H1 (cell line): ENCODE data around the gene LAD1. TPM values are rescaled to one million over a fixed set of nuclear protein-coding genes. Genes with fewer than 3 reads are reported as not detected.

Source experiments
- CTCF ChIA-PET: fragments of 300-600 bp; sonication (Branson Sonifier 250); formaldehyde crosslinking; loops from one replicate; lab custom pipeline; 2021; ENCODE audit not compliant: partially characterized antibody; lab: Charles Lee
- POLR2A ChIA-PET: fragments of 300-600 bp; sonication (Branson Sonifier 250); formaldehyde crosslinking; loops from one replicate; lab custom pipeline; 2021; ENCODE audit warnings: inconsistent platforms; ENCODE audit not compliant: partially characterized antibody; lab: Charles Lee
- DNase-seq, 2 experiments: peaks; one replicate each; pipeline versions ENCODE4 v3.0.0 to v3.0.0-alpha.2; 2010 to 2022; ENCODE audit warnings: low spot score in 2 of 2, low read depth in 1 of 2, mixed read lengths in 1 of 2
- FAIRE-seq: peaks from 2 replicates; lab custom pipeline; 2011; peaks lifted over from hg19 to GRCh38; lab: Jason Lieb, UNC
- H2AFZ ChIP-seq: 2 replicates; pipeline ENCODE4 v1.8.1; 2012; ENCODE audit warnings: low read length, inconsistent platforms
- H2AK5ac ChIP-seq: 2 replicates; pipeline ENCODE4 v1.6.1; 2013; ENCODE audit warnings: low read depth, low read length
- H2BK120ac ChIP-seq: replicated peaks from 2 replicates; pipeline ENCODE3; 2013; ENCODE audit warnings: low read depth, low read length, inconsistent platforms
- H2BK12ac ChIP-seq: 2 replicates; pipeline ENCODE4 v1.6.1; 2013; ENCODE audit warnings: low read depth, low read length
- H2BK15ac ChIP-seq: 2 replicates; pipeline ENCODE4 v1.6.1; 2013; ENCODE audit warnings: low read length
- H2BK20ac ChIP-seq: 2 replicates; pipeline ENCODE4 v1.6.1; 2013; ENCODE audit warnings: low read length
- H2BK5ac ChIP-seq: 2 replicates; pipeline ENCODE4 v1.6.1; 2013; ENCODE audit warnings: low read depth, low read length
- H3K14ac ChIP-seq: 2 replicates; pipeline ENCODE4 v1.6.1; 2013; ENCODE audit warnings: inconsistent platforms; ENCODE audit not compliant: insufficient read length
- H3K18ac ChIP-seq: 2 replicates; pipeline ENCODE4 v1.6.1; 2013; ENCODE audit warnings: low read length; ENCODE audit errors: extremely low read depth
- H3K23ac ChIP-seq: 2 replicates; pipeline ENCODE4 v1.6.1; 2013; ENCODE audit warnings: inconsistent platforms; ENCODE audit not compliant: insufficient read length
- H3K23me2 ChIP-seq: 2 replicates; pipeline ENCODE4 v1.6.1; 2013; ENCODE audit warnings: low read depth, low read length
- H3K27ac ChIP-seq: 2 replicates; pipeline ENCODE4 v1.6.1; 2011; ENCODE audit warnings: low read depth, low read length, inconsistent platforms
- H3K27me3 ChIP-seq, 4 experiments: replicated peaks in 1 of 4; 1 replicate in 1 of 4; 2 replicates in 3 of 4; pipeline versions ENCODE4 v1.6.1 to v1.8.1; 2011 to 2013; ENCODE audit warnings: low read length in 3 of 4, mild to moderate bottlenecking in 3 of 4, inconsistent platforms in 2 of 4, mixed read lengths in 2 of 4, moderate library complexity in 1 of 4; ENCODE audit not compliant: control insufficient read depth in 3 of 4, insufficient read depth in 3 of 4; ENCODE audit errors: extremely low read depth in 1 of 4
- H3K36me3 ChIP-seq, 4 experiments: 2 replicates each; pipeline versions ENCODE4 v1.6.1 to v1.8.1; 2011 to 2013; ENCODE audit warnings: mild to moderate bottlenecking in 4 of 4, low read length in 3 of 4, moderate library complexity in 2 of 4, control low read depth in 1 of 4, inconsistent platforms in 1 of 4; ENCODE audit not compliant: insufficient read depth in 4 of 4, control insufficient read depth in 2 of 4
- H3K4ac ChIP-seq: replicated peaks from 2 replicates; pipeline ENCODE3; 2013; ENCODE audit warnings: low read length, low read depth, mixed read lengths, inconsistent platforms; ENCODE audit not compliant: insufficient read length
- H3K4me1 ChIP-seq, 4 experiments: replicated peaks in 1 of 4; 1 replicate in 1 of 4; 2 replicates in 3 of 4; pipeline versions ENCODE4 v1.6.1 to v1.8.1; 2011 to 2013; ENCODE audit warnings: low read length in 3 of 4, inconsistent platforms in 2 of 4, mixed read lengths in 1 of 4; ENCODE audit not compliant: insufficient read depth in 4 of 4, control insufficient read depth in 3 of 4
- H3K4me2 ChIP-seq, 2 experiments: 2 replicates each; pipeline versions ENCODE4 v1.6.1 to v1.8.1; 2011 to 2013; ENCODE audit warnings: low read depth in 2 of 2, low read length in 2 of 2, control low read depth in 1 of 2, inconsistent platforms in 1 of 2, mild to moderate bottlenecking in 1 of 2; ENCODE audit not compliant: insufficient read depth in 1 of 2
- H3K4me3 ChIP-seq, 4 experiments: fragments of 200-600, 300-600 bp in 1 of 4; sonication (generic), shearing (Covaris generic), sonication (Bioruptor Twin) in 1 of 4; 2 replicates each; pipeline versions ENCODE4 v1.5.1 to v1.8.1; 2011 to 2016; ENCODE audit warnings: low read length in 4 of 4, low read depth in 3 of 4, control low read depth in 2 of 4, inconsistent platforms in 2 of 4, mild to moderate bottlenecking in 2 of 4, mixed read lengths in 1 of 4, moderate library complexity in 1 of 4; ENCODE audit not compliant: insufficient read depth in 2 of 4; ENCODE audit errors: extremely low read depth in 1 of 4
- H3K56ac ChIP-seq: replicated peaks from 2 replicates; pipeline ENCODE3; 2013; ENCODE audit warnings: low read depth, mild to moderate bottlenecking, mixed read lengths, low read length, inconsistent platforms; ENCODE audit not compliant: insufficient read length
- H3K79me1 ChIP-seq: 2 replicates; pipeline ENCODE4 v1.6.1; 2013; ENCODE audit warnings: low read depth, low read length, control low read depth
- H3K79me2 ChIP-seq, 2 experiments: 2 replicates each; pipeline versions ENCODE4 v1.6.1 to v1.8.1; 2012 to 2013; ENCODE audit warnings: low read length in 2 of 2, mild to moderate bottlenecking in 2 of 2, inconsistent platforms in 1 of 2; ENCODE audit not compliant: insufficient read depth in 2 of 2, control insufficient read depth in 1 of 2
- H3K9ac ChIP-seq, 4 experiments: replicated peaks in 1 of 4; 1 replicate in 1 of 4; 2 replicates in 3 of 4; pipeline versions ENCODE4 v1.6.1 to v1.8.1; 2011 to 2013; ENCODE audit warnings: low read depth in 3 of 4, low read length in 3 of 4, control low read depth in 2 of 4, mild to moderate bottlenecking in 2 of 4, moderate library complexity in 2 of 4, inconsistent platforms in 1 of 4; ENCODE audit errors: extremely low read depth in 1 of 4
- H3K9me3 ChIP-seq, 2 experiments: 2 replicates each; pipeline versions ENCODE4 v1.6.1 to v1.8.1; 2012 to 2013; ENCODE audit warnings: mild to moderate bottlenecking in 2 of 2, moderate library complexity in 2 of 2, control low read depth in 1 of 2, inconsistent platforms in 1 of 2, low read depth in 1 of 2, low read length in 1 of 2, mixed read lengths in 1 of 2; ENCODE audit not compliant: insufficient read depth in 2 of 2
- H4K20me1 ChIP-seq, 2 experiments: replicated peaks in 1 of 2; 2 replicates each; pipeline versions ENCODE3 to v1.8.1; 2011 to 2013; ENCODE audit warnings: inconsistent platforms in 2 of 2, low read length in 2 of 2, mild to moderate bottlenecking in 1 of 2; ENCODE audit not compliant: insufficient read depth in 2 of 2, control insufficient read depth in 1 of 2
- H4K5ac ChIP-seq: 2 replicates; pipeline ENCODE4 v1.6.1; 2013; ENCODE audit warnings: low read length, low read depth, mixed read lengths, inconsistent platforms; ENCODE audit not compliant: insufficient read length
- H4K8ac ChIP-seq: 2 replicates; pipeline ENCODE4 v1.8.0; 2013; ENCODE audit warnings: mild to moderate bottlenecking, moderate library complexity, low read length, inconsistent platforms; ENCODE audit not compliant: insufficient read depth; ENCODE audit errors: extremely low read depth
- H4K91ac ChIP-seq: replicated peaks from 2 replicates; pipeline ENCODE3; 2013; ENCODE audit warnings: low read length, mixed read lengths, inconsistent platforms; ENCODE audit not compliant: insufficient read length
- BCL11A ChIP-seq, 2 experiments: IDR thresholded peaks; one replicate each; pipeline ENCODE4 v1.6.1; 2011; ENCODE audit warnings: low read depth in 2 of 2, low read length in 2 of 2, mild to moderate bottlenecking in 2 of 2
- BRCA1 ChIP-seq: IDR thresholded peaks from 2 replicates; pipeline ENCODE4 v1.6.1; 2012; ENCODE audit warnings: low read depth, low read length, improper control_type of control experiment
- CTBP2 ChIP-seq: IDR thresholded peaks from 2 replicates; pipeline ENCODE4 v1.7.0; 2011; ENCODE audit warnings: borderline replicate concordance, mild to moderate bottlenecking, moderate library complexity, mixed read lengths, low read length; ENCODE audit not compliant: insufficient read depth, insufficient read length
- CTCF ChIP-seq, 3 experiments: IDR thresholded peaks; 1 replicate in 2 of 3; 2 replicates in 1 of 3; pipeline versions ENCODE4 v1.5.1 to v1.6.1; 2011; ENCODE audit warnings: low read length in 3 of 3, mild to moderate bottlenecking in 3 of 3, inconsistent platforms in 2 of 3, low read depth in 1 of 3, moderate library complexity in 1 of 3; ENCODE audit not compliant: insufficient read depth in 1 of 3; ENCODE audit errors: control extremely low read depth in 1 of 3
- GTF2F1 ChIP-seq: IDR thresholded peaks from 2 replicates; pipeline ENCODE4 v1.6.1; 2012; ENCODE audit warnings: low read depth, low read length, improper control_type of control experiment, borderline replicate concordance
- JUND ChIP-seq: IDR thresholded peaks from 2 replicates; pipeline ENCODE4 v1.6.1; 2011; ENCODE audit warnings: mild to moderate bottlenecking, improper control_type of control experiment, low read length
- NANOG ChIP-seq: IDR thresholded peaks from 2 replicates; pipeline ENCODE4 v1.6.1; 2011; ENCODE audit warnings: low read length, low read depth, mild to moderate bottlenecking, inconsistent platforms; ENCODE audit not compliant: insufficient read depth, poor library complexity, severe bottlenecking
- SIN3A ChIP-seq, 2 experiments: IDR thresholded peaks in 1 of 2; conservative IDR thresholded peaks in 1 of 2; 2 replicates each; pipeline ENCODE4 v1.6.1; 2011 to 2012; ENCODE audit warnings: low read length in 2 of 2, improper control_type of control experiment in 1 of 2, low read depth in 1 of 2, mild to moderate bottlenecking in 1 of 2
- USF2 ChIP-seq: IDR thresholded peaks from 2 replicates; pipeline ENCODE4 v1.6.1; 2011; ENCODE audit warnings: low read length, improper control_type of control experiment
- WGBS, 2 experiments: shearing (Covaris generic) in 1 of 2; methylation state at CpG; one replicate each; pipeline versions ENCODE4 v1.1.6 to v1.1.7; 2013 to 2015; ENCODE audit warnings: low lambda C conversion rate in 2 of 2, mixed read lengths in 2 of 2, inconsistent platforms in 1 of 2, low coverage in 1 of 2, missing lambda C conversion rate in 1 of 2; ENCODE audit not compliant: insufficient replicate concordance in 2 of 2, insufficient coverage in 1 of 2, insufficient read length in 1 of 2; ENCODE audit errors: extremely low coverage in 1 of 2, missing lambda C conversion rate in 1 of 2; 5-methylcytosine and 5-hydroxymethylcytosine counted together
- polyA plus RNA-seq, 7 experiments: library from polyadenylated mRNA; depleted of rRNA in 3 of 7; stranded (reverse) in 5 of 7; unstranded in 2 of 7; fragments of >200 nt in 5 of 7; fragments of 200-250 nt in 2 of 7; gene quantifications; 1 replicate in 5 of 7; 2 replicates in 1 of 7; 4 replicates in 1 of 7; pipeline versions ENCODE4 v1.2.1 to v1.2.3, GENCODE V29; 2011 to 2013; ENCODE audit warnings: missing spikeins in 2 of 7, mixed read lengths in 2 of 7
- total RNA-seq: library from RNA; stranded (reverse); fragmentation: NEBNext Ultra II Directional; extraction: Animal tissue kit (Norgen Biotek cat#: 25700); gene quantifications from 2 replicates; pipeline ENCODE4 v1.2.1, GENCODE V29; 2021

LAD1 gene
- total and polyA plus RNA-seq, 2 of the 8 experiments (the other 6 are each of a cell fraction or from before 2014, with no cell fraction given), result 9.3 to 32.8 TPM

GRCh38 chr1:201445310-201445709, 46.2 kb upstream of the LAD1 start:
- no peaks in the 10 kb centered on the region for H3K79me2 ChIP-seq
- peaks cover 4 to 15% (median 12%) of the 10 kb centered on the region in 4 experiments for H3K4me1 ChIP-seq
- POLR2A ChIA-PET, result no interaction called here
- H2BK12ac ChIP-seq, result no peak overlapping the region
- no peak overlapping the region for H3K23ac ChIP-seq
- H3K9me3 ChIP-seq, result no peaks in the 10 kb centered on the region
- H3K27ac ChIP-seq, result no peak overlapping the region
- H3K9ac ChIP-seq, result no peak overlapping the region
- H2BK15ac ChIP-seq, result no peak overlapping the region
- H3K36me3 ChIP-seq, result no peaks in the 10 kb centered on the region
- no peaks in the 10 kb centered on the region for H3K23me2 ChIP-seq
- no peak overlapping the region for H4K5ac ChIP-seq
- no peak overlapping the region for H2AK5ac ChIP-seq
- no peak overlapping the region for H3K56ac ChIP-seq
- no peak overlapping the region for H3K4me3 ChIP-seq
- no peak for DNase-seq
- H3K79me1 ChIP-seq, result no peaks in the 10 kb centered on the region
- no peak overlapping the region for H4K8ac ChIP-seq
- no peaks in the 10 kb centered on the region for H4K20me1 ChIP-seq
- H4K91ac ChIP-seq, result no peak overlapping the region
- H3K4me2 ChIP-seq, result no peak overlapping the region
- WGBS, 2 experiments, result 84% methylated on average over 6 of the region's 6 CpGs; no CpG with 5 or more reads in 1 of the 2 experiments
- CTCF ChIA-PET, result interaction anchor here (0.6 to 12.4 kb wide), 8 partner anchors 10 to 509 kb away, joined by 3 to 171 read pairs (median 30); no protein-coding TSS in a partner anchor
- no peak overlapping the region; the same call in 1 of the 2 replicates for H3K18ac ChIP-seq
- H2BK20ac ChIP-seq, result peak overlapping the region; percentile 29; the same call in 1 of the 2 replicates
- no peak overlapping the region for H2AFZ ChIP-seq
- no peak overlapping the region for H3K4ac ChIP-seq
- H3K14ac ChIP-seq, result no peak overlapping the region
- no peak overlapping the region for H2BK5ac ChIP-seq
- no peak for FAIRE-seq
- H3K27me3 ChIP-seq, result no peaks in the 10 kb centered on the region; a peak in 1 of 7 replicates
- no peak overlapping the region for H2BK120ac ChIP-seq
- TF ChIP-seq NANOG, result no peak
- no peak for TF ChIP-seq SIN3A (conservative IDR thresholded peaks at IDR 0.05 in 1 of 2, IDR thresholded peaks at IDR 0.05 in 1 of 2; ENCODE audit: low read depth in 1 of 2, low read length in 2 of 2)
- no peak for TF ChIP-seq CTCF (IDR thresholded peaks at IDR 0.05; ENCODE audit: control extremely low read depth in 1 of 3, insufficient read depth in 1 of 3, low read depth in 1 of 3, low read length in 3 of 3)
- no peak for TF ChIP-seq BCL11A (IDR thresholded peaks at IDR 0.05; ENCODE audit: low read depth in 2 of 2, low read length in 2 of 2)
- no peak for TF ChIP-seq BRCA1
- TF ChIP-seq CTBP2, result no peak
- TF ChIP-seq GTF2F1, result no peak
- TF ChIP-seq USF2, result no peak
- no peak for TF ChIP-seq JUND
